ENCODE measurements around the gene KRTAP27-1.
A peak's percentile ranks its signal among the peaks of the same experiment; 100 is the strongest.

KRTAP27-1 gene

GRCh38 chr21:30340714-30341573 is 3.5 kb upstream of the KRTAP27-1 start:
- no peaks in the 10 kb centered on the region for H3K27me3 ChIP-seq (ENCODE audit: insufficient read depth, poor library complexity, severe bottlenecking)
- no peak overlapping the region for H3K4me3 ChIP-seq (replicated peaks; ENCODE audit: insufficient read depth, low read length)
- DNase-seq (ENCODE audit: low read depth in 1 of 2, low spot score in 1 of 2), result no peak
- H3K27ac ChIP-seq (replicated peaks), result no peak overlapping the region
- no peak for TF ChIP-seq SPI1 (IDR thresholded peaks at IDR 0.05; ENCODE audit: borderline replicate concordance, low read depth)
- no peak for TF ChIP-seq GABPA (IDR thresholded peaks at IDR 0.05; ENCODE audit: low read depth)
- no peak for TF ChIP-seq POLR2AphosphoS5 (IDR thresholded peaks at IDR 0.05; ENCODE audit: low read depth)
- TF ChIP-seq CTCF (IDR thresholded peaks at IDR 0.05; ENCODE audit: insufficient read depth, low read length), result peak; percentile 75
- no peak for TF ChIP-seq REST (IDR thresholded peaks at IDR 0.05; ENCODE audit: insufficient replicate concordance, low read depth)

- no peak for TF ChIP-seq CTCF (IDR thresholded peaks at IDR 0.05; ENCODE audit: insufficient read depth, low read length)
- TF ChIP-seq GABPA (IDR thresholded peaks at IDR 0.05; ENCODE audit: low read depth), result no peak
- TF ChIP-seq REST (IDR thresholded peaks at IDR 0.05; ENCODE audit: insufficient replicate concordance, low read depth), result no peak
- no peak for TF ChIP-seq SPI1 (IDR thresholded peaks at IDR 0.05; ENCODE audit: borderline replicate concordance, low read depth)
- no peak for TF ChIP-seq POLR2AphosphoS5 (IDR thresholded peaks at IDR 0.05; ENCODE audit: low read depth)
- no peak for DNase-seq (ENCODE audit: low read depth in 1 of 2, low spot score in 1 of 2)
- Histone ChIP-seq H3K27me3 (ENCODE audit: insufficient read depth, poor library complexity, severe bottlenecking) (no peaks in the 10 kb centered on the region), H3K27ac (replicated peaks) (no peak overlapping the region), H3K4me3 (replicated peaks; ENCODE audit: insufficient read depth, low read length) (no peak overlapping the region)
These were observed 1.2 kb upstream of the KRTAP27-1 start for GRCh38 chr21:30338717-30339116.

DNA sequence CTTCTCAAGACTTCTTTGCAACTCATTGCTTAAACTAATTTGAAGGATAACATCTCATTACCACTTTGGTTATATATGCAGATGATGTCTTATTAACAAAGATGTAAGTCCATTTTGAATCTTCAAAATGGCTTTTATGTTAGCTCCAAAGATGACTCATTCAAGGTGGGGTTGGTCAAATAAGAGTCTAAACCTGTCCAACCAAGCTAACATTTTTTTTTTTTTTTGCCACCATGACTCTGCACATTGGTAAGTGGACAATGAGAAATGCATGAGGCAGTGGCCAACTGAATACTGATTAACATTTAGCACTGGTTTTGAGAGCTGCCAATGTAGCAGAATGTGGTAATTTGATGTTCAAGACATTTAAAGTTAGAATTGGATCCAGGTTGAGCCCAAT is 278 bp upstream of the KRTAP27-1 start:
- Histone ChIP-seq H3K27me3 (ENCODE audit: insufficient read depth, poor library complexity, severe bottlenecking) (no peaks in the 10 kb centered on the region), H3K4me3 (replicated peaks; ENCODE audit: insufficient read depth, low read length) (no peak overlapping the region), H3K27ac (replicated peaks) (no peak overlapping the region)
- no peak for DNase-seq (ENCODE audit: low read depth in 1 of 2, low spot score in 1 of 2)
- no peak for TF ChIP-seq CTCF (IDR thresholded peaks at IDR 0.05; ENCODE audit: insufficient read depth, low read length)
- no peak for TF ChIP-seq POLR2AphosphoS5 (IDR thresholded peaks at IDR 0.05; ENCODE audit: low read depth)
- TF ChIP-seq SPI1 (IDR thresholded peaks at IDR 0.05; ENCODE audit: borderline replicate concordance, low read depth), result no peak
- no peak for TF ChIP-seq GABPA (IDR thresholded peaks at IDR 0.05; ENCODE audit: low read depth)
- TF ChIP-seq REST (IDR thresholded peaks at IDR 0.05; ENCODE audit: insufficient replicate concordance, low read depth), result no peak
